Vagina (tissue), 2 donors: Measurements from ENCODE around the gene OTOS. TPM values are rescaled to one million over a fixed set of nuclear protein-coding genes. Genes with fewer than 3 reads are reported as not detected.

Experiments
- DNase-seq, 2 donors: peaks; one replicate each; pipeline ENCODE4 v3.0.0-alpha.2; 2017; ENCODE audit errors: extremely low spot score in 2 of 2
- H3K27ac ChIP-seq: fragments of 200-600 bp; sonication (generic); one replicate; pipeline ENCODE4 v1.5.1; 2019
- H3K27me3 ChIP-seq: fragments of 200-600 bp; sonication (generic); one replicate; pipeline ENCODE4 v1.5.1; 2019
- H3K36me3 ChIP-seq, 2 donors: fragments of 200-600 bp; sonication (generic); one replicate each; pipeline ENCODE4 v1.5.1; 2017 to 2019
- H3K4me1 ChIP-seq: fragments of 200-600 bp; sonication (generic); one replicate; pipeline ENCODE4 v1.5.1; 2019
- H3K4me3 ChIP-seq, 2 donors: fragments of 200-600 bp; sonication (generic); 1 replicate in 1 of 2; 2 replicates in 1 of 2; pipeline ENCODE4 v1.5.1; 2016 to 2019
- H3K9me3 ChIP-seq: fragments of 200-600 bp; sonication (generic); one replicate; pipeline ENCODE4 v1.5.1; 2019
- CTCF ChIP-seq, 3 experiments: fragments of 450-650 bp in 2 of 3; fragments of 200-600 bp in 1 of 3; sonication (generic) in 1 of 3; IDR thresholded peaks; one replicate each; pipeline ENCODE4 v1.5.1; 2017 to 2019; ENCODE audit warnings: antibody characterized with exemption in 3 of 3, mild to moderate bottlenecking in 2 of 3, moderate library complexity in 2 of 3
- POLR2A ChIP-seq, 2 donors: fragments of 450-650 bp; IDR thresholded peaks; one replicate each; pipeline ENCODE4 v1.6.1; 2017; ENCODE audit warnings: antibody characterized with exemption in 2 of 2, mild to moderate bottlenecking in 2 of 2, moderate library complexity in 2 of 2
- POLR2AphosphoS5 ChIP-seq, 2 donors: sonication (generic); formaldehyde crosslinking; IDR thresholded peaks; one replicate each; pipeline ENCODE4 v1.9.0; 2017; ENCODE audit warnings: antibody characterized with exemption in 2 of 2, mild to moderate bottlenecking in 2 of 2, low read depth in 1 of 2; ENCODE audit not compliant: insufficient read depth in 1 of 2
- intact Hi-C: fragments of 100-400 bp; cut with DNase I; formaldehyde crosslinking; loops from one replicate; pipeline ENCODE4 v1.15.1; 2023
- total RNA-seq: library from RNA; depleted of rRNA; stranded (reverse); fragments of >200 nt; gene quantifications from one replicate; pipeline ENCODE4 v1.2.3, GENCODE V29; 2016

OTOS gene
- total RNA-seq, 1 donor from 2014 or later: not detected

GRCh38 chr2:240162531-240162930, 22.1 kb upstream of the OTOS start:
- Histone ChIP-seq H3K4me1 (no peaks in the 10 kb centered on the region), H3K9me3 (no peaks in the 10 kb centered on the region), H3K36me3 (no peaks in the 10 kb centered on the region), H3K27ac (no peak overlapping the region), H3K27me3 (no peaks in the 10 kb centered on the region), H3K4me3 (no peak overlapping the region)
- intact Hi-C loops: no loop called here
- no peak for DNase-seq
- no peak for TF ChIP-seq CTCF (IDR thresholded peaks at IDR 0.05)

- Histone ChIP-seq H3K36me3 (no peaks in the 10 kb centered on the region), H3K4me1 (no peaks in the 10 kb centered on the region), H3K27ac (no peak overlapping the region), H3K9me3 (no peaks in the 10 kb centered on the region), H3K4me3 (no peak overlapping the region), H3K27me3 (no peaks in the 10 kb centered on the region)
- DNase-seq: no peak
- TF ChIP-seq POLR2AphosphoS5 (IDR thresholded peaks at IDR 0.05; ENCODE audit: insufficient read depth in 1 of 2, low read depth in 1 of 2) (no peak), CTCF (IDR thresholded peaks at IDR 0.05) (no peak), POLR2A (IDR thresholded peaks at IDR 0.05) (no peak)
- intact Hi-C loops: no loop called here
These were observed 21.6 kb upstream of the OTOS start for GRCh38 chr2:240162032-240162431.

- TF ChIP-seq CTCF (IDR thresholded peaks at IDR 0.05) (no peak), POLR2A (IDR thresholded peaks at IDR 0.05) (no peak), POLR2AphosphoS5 (IDR thresholded peaks at IDR 0.05; ENCODE audit: insufficient read depth in 1 of 2, low read depth in 1 of 2) (no peak)
- Histone ChIP-seq H3K36me3 (no peaks in the 10 kb centered on the region), H3K4me1 (no peaks in the 10 kb centered on the region), H3K9me3 (no peaks in the 10 kb centered on the region), H3K27me3 (no peaks in the 10 kb centered on the region), H3K27ac (no peak overlapping the region), H3K4me3 (no peak overlapping the region)
- intact Hi-C loops: no loop called here
- no peak for DNase-seq
These were observed 20.8 kb upstream of the OTOS start for GRCh38 chr2:240161087-240161750.

GRCh38 chr2:240160291-240161086, 20.0 kb upstream of the OTOS start:
- Histone ChIP-seq H3K4me3 (no peak overlapping the region), H3K36me3 (no peaks in the 10 kb centered on the region), H3K4me1 (no peaks in the 10 kb centered on the region), H3K27ac (no peak overlapping the region), H3K9me3 (no peaks in the 10 kb centered on the region), H3K27me3 (no peaks in the 10 kb centered on the region)
- no peak for DNase-seq
- no peak for TF ChIP-seq POLR2AphosphoS5 (IDR thresholded peaks at IDR 0.05; ENCODE audit: insufficient read depth in 1 of 2, low read depth in 1 of 2)
- no peak for TF ChIP-seq CTCF (IDR thresholded peaks at IDR 0.05)
- TF ChIP-seq POLR2A (IDR thresholded peaks at IDR 0.05): no peak
- intact Hi-C loops: no loop called here

- no peak for DNase-seq
- H3K36me3 ChIP-seq: no peaks in the 10 kb centered on the region
- no peaks in the 10 kb centered on the region for H3K27me3 ChIP-seq
- H3K4me3 ChIP-seq: no peak overlapping the region
- no peak for TF ChIP-seq POLR2AphosphoS5 (IDR thresholded peaks at IDR 0.05; ENCODE audit: insufficient read depth in 1 of 2, low read depth in 1 of 2)
- TF ChIP-seq CTCF (IDR thresholded peaks at IDR 0.05): no peak
- TF ChIP-seq POLR2A (IDR thresholded peaks at IDR 0.05): no peak
- no peak overlapping the region for H3K27ac ChIP-seq
- H3K9me3 ChIP-seq: no peaks in the 10 kb centered on the region
- H3K4me1 ChIP-seq: no peaks in the 10 kb centered on the region
- intact Hi-C loops: no loop called here
These were observed 18.9 kb upstream of the OTOS start for GRCh38 chr2:240159251-240159839.
